Fibroblast of upper back skin (primary cell): Measurements from ENCODE around the gene NCAPG.
"Not testable (repeated sequence)": the region's sequence is repeated elsewhere in the genome, so short reads cannot be mapped to it uniquely, and the experiment has no call there.

ENCODE experiments used
- DNase-seq: peaks from one replicate; pipeline ENCODE4 v3.0.0-alpha.2; 2013

The NCAPG gene

DNA sequence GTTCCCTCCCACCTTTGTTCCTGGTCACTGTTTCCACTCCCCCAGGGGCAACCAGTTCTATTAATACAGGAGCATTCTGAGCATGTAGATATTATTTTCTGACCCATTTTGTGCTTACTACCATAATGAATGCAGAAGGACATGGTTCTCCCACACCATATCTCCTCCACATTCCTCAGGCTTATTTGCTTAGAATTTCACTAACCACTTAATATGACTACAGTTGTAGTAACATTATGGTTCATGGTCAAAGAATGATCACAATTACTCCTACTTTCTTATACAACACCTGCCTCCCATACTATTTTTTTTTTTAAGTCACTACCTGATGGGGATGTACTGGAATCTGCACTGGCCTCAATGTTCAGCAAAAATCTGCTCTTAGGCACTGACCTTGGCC, 21.8 kb upstream of the NCAPG start:
- DNase-seq, result no peak

GRCh38 chr4:17794730-17795129, 16.0 kb upstream of the NCAPG start:
- no peak for DNase-seq

DNA sequence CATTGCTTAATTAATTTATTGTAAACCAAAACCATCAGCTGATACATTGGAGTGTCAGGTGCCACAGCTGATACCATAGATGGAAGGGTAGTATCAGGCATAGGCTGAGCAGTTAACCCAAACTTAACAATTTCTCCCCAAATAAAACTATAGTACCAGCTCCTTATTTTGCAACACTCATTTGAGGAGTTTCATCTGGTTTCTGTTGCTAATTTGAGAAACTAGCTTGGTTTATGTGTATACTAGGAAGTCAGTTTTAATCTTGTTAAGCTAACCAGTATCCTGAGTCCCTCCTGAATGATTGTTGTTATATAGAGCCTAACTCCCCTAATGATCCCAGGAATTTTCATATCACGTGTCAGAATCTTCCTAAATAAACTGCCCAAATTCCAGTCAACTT, 13.0 kb upstream of the NCAPG start:
- DNase-seq, result no peak

DNA sequence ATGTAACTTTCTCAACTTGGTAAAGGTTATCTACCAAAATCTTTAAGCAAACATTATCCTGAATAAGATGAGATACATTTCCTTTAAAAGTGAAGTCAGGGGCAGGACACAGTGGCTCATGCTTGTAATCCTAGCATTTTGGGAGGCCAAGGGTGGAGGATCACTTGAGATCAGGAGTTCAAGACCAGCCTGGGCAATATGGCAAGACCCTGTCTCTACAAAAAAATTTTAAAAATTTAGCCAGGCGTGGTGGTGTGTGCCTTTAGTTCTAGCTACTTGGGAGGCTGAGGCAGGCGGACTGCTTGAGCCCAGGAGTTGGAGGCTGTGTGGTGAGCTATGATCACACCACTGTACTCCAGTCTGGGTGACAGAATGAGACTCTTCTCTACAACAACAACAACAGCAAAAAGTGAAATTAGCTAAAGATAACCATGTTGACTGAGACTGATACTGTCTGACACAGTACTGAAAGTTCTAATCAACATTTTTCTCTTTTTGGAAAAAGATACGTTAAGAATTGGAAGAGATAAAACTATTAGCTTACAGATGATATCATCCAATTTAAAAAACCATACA, 5.1 kb upstream of the NCAPG start:
- no peak for DNase-seq

GRCh38 chr4:17807446-17807845, 3.3 kb upstream of the NCAPG start:
- peak; percentile 37 for DNase-seq

GRCh38 chr4:17809667-17810066, 1.1 kb upstream of the NCAPG start:
- DNase-seq, result no peak

- peak; percentile 13 for DNase-seq
Measured at GRCh38 chr4:17811078-17811603, 362 bp downstream of the NCAPG start.

- no peak for DNase-seq
Measured at GRCh38 chr4:17812125-17812524, 1.3 kb downstream of the NCAPG start.

GRCh38 chr4:17812801-17813200, 2.0 kb downstream of the NCAPG start:
- DNase-seq, result no peak

DNA sequence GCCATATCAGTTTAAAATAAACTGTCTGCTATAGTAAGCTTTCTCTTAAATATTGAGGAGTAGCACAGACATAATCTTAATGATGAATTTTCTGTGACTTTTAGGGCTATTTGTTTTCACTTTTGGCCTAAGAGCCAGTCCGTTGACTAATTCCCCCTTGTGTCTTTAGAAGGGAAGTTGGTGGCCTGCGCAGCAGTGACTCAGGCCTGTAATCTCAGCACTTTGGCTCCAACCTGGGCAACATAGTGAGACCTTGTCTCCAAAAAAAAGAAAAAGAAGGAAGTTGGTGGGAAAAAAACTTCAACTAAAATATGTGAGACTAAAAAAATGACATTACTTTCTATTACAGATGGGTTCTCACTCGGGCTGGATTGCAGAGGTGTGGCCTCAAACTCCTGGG, 3.4 kb downstream of the NCAPG start:
- DNase-seq, result peak; percentile 35

- no peak for DNase-seq
Measured at GRCh38 chr4:17816142-17816541, 5.4 kb downstream of the NCAPG start.

DNA sequence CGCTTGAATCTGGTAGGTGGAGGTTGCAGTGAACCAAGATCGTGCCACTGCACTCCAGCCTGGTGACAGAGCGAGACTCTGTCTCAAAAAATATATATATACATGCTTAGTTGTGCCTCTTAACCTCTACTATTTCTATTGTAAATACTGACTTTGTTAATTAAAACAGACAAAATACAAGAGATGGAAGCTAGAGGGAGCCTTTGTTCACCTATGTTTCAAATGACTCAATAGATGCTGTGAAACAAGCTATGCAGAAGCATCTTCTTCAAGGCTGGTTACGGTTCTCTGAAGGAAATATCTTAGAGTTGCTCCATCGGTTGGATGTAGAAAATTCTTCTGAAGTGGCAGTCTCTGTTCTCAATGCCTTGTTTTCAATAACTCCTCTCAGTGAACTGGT, 6.2 kb downstream of the NCAPG start:
- peak; percentile 76 for DNase-seq

- DNase-seq, result no peak
Measured at GRCh38 chr4:17823871-17824669, 13.3 kb downstream of the NCAPG start.

GRCh38 chr4:17846266-17846665, 35.5 kb downstream of the NCAPG start:
- DNase-seq, result peak; percentile 47

DNA sequence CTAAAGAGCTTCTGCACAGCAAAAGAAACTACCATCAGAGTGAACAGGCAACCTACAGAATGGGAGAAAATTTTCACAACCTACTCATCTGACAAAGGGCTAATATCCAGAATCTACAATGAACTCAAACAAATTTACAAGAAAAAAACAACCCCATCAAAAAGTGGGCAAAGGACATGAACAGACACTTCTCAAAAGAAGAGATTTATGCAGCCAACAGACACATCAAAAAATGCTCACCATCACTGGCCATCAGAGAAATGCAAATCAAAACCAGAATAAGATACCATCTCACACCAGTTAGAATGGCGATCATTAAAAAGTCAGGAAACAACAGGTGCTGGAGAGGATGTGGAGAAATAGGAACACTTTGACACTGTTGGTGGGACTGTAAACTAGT, 39.5 kb downstream of the NCAPG start:
- not testable (repeated sequence) for DNase-seq

DNA sequence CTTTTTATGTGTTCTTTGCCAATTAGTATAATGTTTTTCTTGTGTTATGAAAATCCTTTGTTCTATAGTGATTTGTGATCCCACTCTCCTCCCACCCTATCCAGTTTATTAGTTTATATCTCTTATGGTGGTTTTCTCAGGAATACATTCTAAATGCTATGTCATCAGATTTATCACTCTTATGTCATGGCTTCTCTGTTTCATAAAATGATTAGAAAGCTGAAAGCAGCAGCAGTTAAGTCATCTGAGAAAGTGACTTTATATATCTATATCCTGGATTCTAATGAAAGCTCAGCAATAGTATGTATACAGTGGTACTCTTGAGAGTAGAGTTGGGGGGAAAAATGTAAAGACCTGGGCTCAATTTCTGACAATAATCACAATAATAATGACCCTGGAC, 41.2 kb downstream of the NCAPG start:
- DNase-seq, result no peak

- DNase-seq, result peak; percentile 9
Measured at GRCh38 chr4:17854036-17854435, 43.3 kb downstream of the NCAPG start.

DNA sequence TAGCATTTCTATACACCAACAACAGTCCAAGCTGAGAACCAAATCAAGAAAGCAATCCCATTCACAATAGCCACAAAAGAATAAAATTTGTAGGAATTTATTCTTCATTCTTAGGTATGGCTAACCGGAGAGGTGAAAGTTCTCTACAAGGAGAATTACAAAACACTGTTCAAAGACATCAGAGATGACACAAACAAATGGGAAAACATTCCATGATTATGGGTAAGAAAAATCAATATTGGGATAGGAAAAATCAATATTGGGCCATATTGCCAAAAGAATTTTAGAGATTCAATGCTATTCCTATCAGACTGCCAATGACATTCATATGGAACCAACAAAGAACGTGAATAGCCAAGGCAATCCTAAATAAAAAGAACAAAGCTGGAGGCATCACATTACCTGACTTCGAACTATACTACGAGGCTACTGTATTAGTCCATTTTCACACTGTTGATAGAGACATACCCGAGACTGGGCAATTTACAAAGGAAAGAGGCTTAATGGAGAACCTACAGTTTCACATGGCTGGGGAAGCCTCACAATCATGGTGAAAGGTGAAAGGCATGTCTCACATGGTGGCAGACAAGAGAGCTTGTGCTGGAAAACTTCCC, 49.1 kb downstream of the NCAPG start:
- DNase-seq, result no peak

DNA sequence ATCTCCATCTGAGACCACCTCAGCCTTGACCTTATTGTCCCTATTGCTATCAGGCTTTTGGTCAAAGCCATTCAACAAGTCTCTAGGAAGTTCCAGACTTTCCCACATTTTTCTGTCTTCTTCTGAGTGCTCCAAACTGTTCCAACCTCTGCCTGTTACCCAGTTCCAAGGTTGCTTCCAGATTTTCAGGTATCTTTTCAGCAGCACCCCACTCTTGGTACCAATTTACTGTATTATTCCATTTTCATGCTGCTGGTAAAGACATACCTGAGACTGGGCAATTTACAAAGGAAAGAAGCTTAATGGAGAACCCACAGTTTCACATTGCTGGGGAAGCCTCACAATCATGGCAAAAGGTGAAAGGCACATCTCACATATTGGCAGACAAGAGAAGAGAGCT, 51.1 kb downstream of the NCAPG start:
- DNase-seq, result not testable (repeated sequence)

- DNase-seq, result no peak
Measured at GRCh38 chr4:17865866-17866363, 55.1 kb downstream of the NCAPG start.

DNA sequence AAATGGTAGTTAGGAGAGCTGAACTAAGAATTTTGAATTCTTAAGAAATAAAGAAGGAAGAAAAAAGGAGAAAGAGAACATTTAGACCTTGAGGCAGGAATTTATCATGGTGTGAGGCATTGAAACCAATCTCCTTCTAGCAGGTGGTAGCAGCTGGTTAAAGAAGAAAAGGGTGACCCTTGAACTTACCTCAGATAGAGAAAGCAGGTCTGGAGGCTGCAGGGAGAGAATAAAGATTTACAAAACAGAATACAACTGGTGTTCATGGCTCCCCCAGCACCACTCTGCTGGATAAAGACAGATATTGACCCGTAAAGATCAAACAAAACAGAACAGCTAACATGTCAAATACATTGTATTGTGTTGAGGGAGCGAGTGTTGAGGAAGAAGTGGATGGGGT, 56.0 kb downstream of the NCAPG start:
- no peak for DNase-seq

GRCh38 chr4:17867276-17867675, 56.5 kb downstream of the NCAPG start:
- DNase-seq, result no peak

DNA sequence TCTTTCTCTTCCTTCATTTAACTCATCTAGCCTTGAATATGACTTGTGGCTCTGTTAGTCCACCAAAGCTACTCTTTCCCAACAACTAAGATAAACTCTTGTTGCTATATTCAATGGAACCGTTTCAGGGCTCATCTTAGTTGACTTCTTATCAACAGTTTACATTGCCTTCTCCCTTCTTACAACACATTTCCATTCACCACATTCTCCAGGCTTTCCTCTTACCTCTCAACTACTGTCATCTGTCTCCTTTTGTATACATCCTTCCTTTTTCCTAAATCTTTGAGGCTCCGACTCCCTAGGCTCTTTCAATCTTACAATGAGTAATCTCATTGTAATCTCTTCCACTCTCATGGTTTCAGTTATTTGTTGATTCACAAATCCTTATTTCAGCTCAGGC, 58.5 kb downstream of the NCAPG start:
- no peak for DNase-seq
